H54 (cell line): Measurements from ENCODE around the gene PNPLA7.
"Not testable (repeated sequence)": the region's sequence is repeated elsewhere in the genome, so short reads cannot be mapped to it uniquely, and the experiment has no call there.

Source experiments
- DNase-seq: peaks from one replicate; pipeline ENCODE4 v3.0.0; 2011; ENCODE audit warnings: low spot score, mixed read lengths; ENCODE audit not compliant: insufficient read length
- FAIRE-seq: peaks from 3 replicates; lab custom pipeline; 2011; peaks lifted over from hg19 to GRCh38; lab: Jason Lieb, UNC
- POLR2A ChIP-seq: IDR thresholded peaks from 2 replicates; pipeline ENCODE4 v1.6.1; 2011; ENCODE audit warnings: low read depth, mild to moderate bottlenecking, low read length

The PNPLA7 gene

GRCh38 chr9:137558127-137558526 is 7.9 kb upstream of the PNPLA7 start:
- FAIRE-seq (no peak), DNase-seq (no peak)
- no peak for TF ChIP-seq POLR2A

- FAIRE-seq, result no peak
- TF ChIP-seq POLR2A, result no peak
Measured at GRCh38 chr9:137556069-137556838, 6.1 kb upstream of the PNPLA7 start.

GRCh38 chr9:137555179-137555578 is 5.0 kb upstream of the PNPLA7 start:
- no peak for TF ChIP-seq POLR2A
- DNase-seq, result no peak
- no peak for FAIRE-seq

More at GRCh38 chr9:137556069-137556838, 6.1 kb upstream of the PNPLA7 start:
- no peak for DNase-seq

GRCh38 chr9:137554349-137554748 is 4.1 kb upstream of the PNPLA7 start:
- DNase-seq (no peak), FAIRE-seq (no peak)
- no peak for TF ChIP-seq POLR2A

- not testable (repeated sequence) for FAIRE-seq, DNase-seq
Measured at GRCh38 chr9:137553654-137554053, 3.5 kb upstream of the PNPLA7 start.

- no peak for TF ChIP-seq POLR2A
- FAIRE-seq (no peak), DNase-seq (peak; percentile 76)
Measured at GRCh38 chr9:137552022-137552768, 2.0 kb upstream of the PNPLA7 start.

GRCh38 chr9:137551264-137552021 is 1.2 kb upstream of the PNPLA7 start, which contains the start of gene MRPL41:
Gene MRPL41, plus strand, starts transcription at chr9:137551879. Its CDS starts 203 bp downstream, at chr9:137552082.
- peak; percentile 98 for DNase-seq
- peak; percentile 74 for TF ChIP-seq POLR2A
- FAIRE-seq, result no peak

- not testable (repeated sequence) for FAIRE-seq, DNase-seq
Measured at GRCh38 chr9:137550958-137551263, 709 bp upstream of the PNPLA7 start.

GRCh38 chr9:137547687-137548543 is 2.3 kb downstream of the PNPLA7 start:
- no peak for DNase-seq
- no peak for FAIRE-seq
- no peak for TF ChIP-seq POLR2A

GRCh38 chr9:137545123-137545522 is 5.1 kb downstream of the PNPLA7 start:
- no peak for TF ChIP-seq POLR2A
- no peak for FAIRE-seq
- DNase-seq, result no peak

- FAIRE-seq, result no peak
- no peak for TF ChIP-seq POLR2A
- no peak for DNase-seq
Measured at GRCh38 chr9:137544176-137544760, 5.9 kb downstream of the PNPLA7 start.

- no peak for TF ChIP-seq POLR2A
- FAIRE-seq, result no peak
- no peak for DNase-seq
Measured at GRCh38 chr9:137543237-137543963, 6.8 kb downstream of the PNPLA7 start.
